Peyer's patch (tissue), 4 donors: ENCODE results near the gene TBX10.
"Not testable (repeated sequence)": the region's sequence is repeated elsewhere in the genome, so short reads cannot be mapped to it uniquely, and the experiment has no call there.

Experiments used
- CTCF ChIP-seq, 6 experiments: fragments of 450-650 bp in 4 of 6; fragments of 200-600 bp in 2 of 6; sonication (generic) in 1 of 6; IDR thresholded peaks; one replicate each; pipeline ENCODE4 v1.5.1; 2017 to 2019; ENCODE audit warnings: antibody characterized with exemption in 6 of 6, mild to moderate bottlenecking in 3 of 6, moderate library complexity in 1 of 6
- POLR2A ChIP-seq, 2 donors: fragments of 450-650 bp; IDR thresholded peaks; one replicate each; pipeline ENCODE4 v1.5.1; 2017; ENCODE audit warnings: antibody characterized with exemption in 2 of 2, mild to moderate bottlenecking in 2 of 2, moderate library complexity in 2 of 2

GRCh38 chr11:67626131-67626833 lies 13.3 kb downstream of the TBX10 start:
- not testable (repeated sequence) for TF ChIP-seq CTCF, POLR2A (IDR thresholded peaks at IDR 0.05)
